Activated CD4-positive, alpha-beta T cell treated with anti-CD3 and anti-CD28 coated beads, Interleukin-2, amount 10 ng/mL, durations not matched to agents 24 days and 14 days (primary cell): ENCODE data around the gene PTGIS. TPM values are rescaled to one million over a fixed set of nuclear protein-coding genes. Genes with fewer than 3 reads are reported as not detected.

Experiments
- DNase-seq: peaks from one replicate; pipeline ENCODE4 v3.0.0; 2022
- H3K27ac Mint-ChIP-seq: one replicate; pipeline ENCODE4 v1.8.0; 2022; ENCODE audit warnings: mild to moderate bottlenecking, mixed read lengths
- H3K27me3 Mint-ChIP-seq: one replicate; pipeline ENCODE4 v1.8.0; 2022; ENCODE audit warnings: mixed read lengths
- H3K36me3 Mint-ChIP-seq: one replicate; pipeline ENCODE4 v1.8.0; 2022; ENCODE audit warnings: low read depth, mild to moderate bottlenecking, mixed read lengths
- H3K4me1 Mint-ChIP-seq: one replicate; pipeline ENCODE4 v1.8.0; 2021; ENCODE audit warnings: mixed read lengths
- H3K4me3 Mint-ChIP-seq: one replicate; pipeline ENCODE4 v1.8.0; 2022; ENCODE audit warnings: mild to moderate bottlenecking, moderate library complexity, mixed read lengths
- H3K9me3 Mint-ChIP-seq: one replicate; pipeline ENCODE4 v1.8.0; 2021; ENCODE audit warnings: mixed read lengths
- intact Hi-C: fragments of 100-400 bp; cut with micrococcal nuclease; formaldehyde crosslinking; loops from one replicate; pipeline ENCODE4 v1.15.1; 2023
- total RNA-seq: library from RNA; stranded (reverse); gene quantifications from 2 replicates; pipeline ENCODE4 v1.2.3, GENCODE V29; 2022

The PTGIS gene
- total RNA-seq, 1 donor from 2014 or later: 51.7 TPM

- Mint-ChIP-seq H3K4me1 (peaks cover 3% of the 10 kb centered on the region), H3K27me3 (peaks cover 16% of the 10 kb centered on the region), H3K36me3 (peaks cover 5% of the 10 kb centered on the region), H3K9me3 (no peaks in the 10 kb centered on the region), H3K4me3 (no peak overlapping the region), H3K27ac (no peak overlapping the region)
- DNase-seq: no peak
- intact Hi-C loops: no loop called here
Measured at GRCh38 chr20:49515586-49515985, 52.4 kb downstream of the PTGIS start.

GRCh38 chr20:49513517-49513916 is 54.4 kb downstream of the PTGIS start:
- Mint-ChIP-seq H3K36me3 (peaks cover 12% of the 10 kb centered on the region), H3K9me3 (no peaks in the 10 kb centered on the region), H3K27me3 (peaks cover 24% of the 10 kb centered on the region), H3K27ac (no peak overlapping the region), H3K4me3 (no peak overlapping the region), H3K4me1 (peaks cover 3% of the 10 kb centered on the region)
- intact Hi-C loops: no loop called here
- DNase-seq: no peak

- no peak overlapping the region for H3K4me3 Mint-ChIP-seq
- H3K36me3 Mint-ChIP-seq: peaks cover 13% of the 10 kb centered on the region
- intact Hi-C loops: no loop called here
- no peak for DNase-seq
- no peaks in the 10 kb centered on the region for H3K9me3 Mint-ChIP-seq
- peaks cover 26% of the 10 kb centered on the region for H3K27me3 Mint-ChIP-seq
- no peak overlapping the region for H3K27ac Mint-ChIP-seq
- H3K4me1 Mint-ChIP-seq: peaks cover 5% of the 10 kb centered on the region
Measured at GRCh38 chr20:49513009-49513408, 54.9 kb downstream of the PTGIS start.

GRCh38 chr20:49511788-49512525 is 56.0 kb downstream of the PTGIS start:
- DNase-seq: no peak
- no peaks in the 10 kb centered on the region for H3K9me3 Mint-ChIP-seq
- no peak overlapping the region for H3K27ac Mint-ChIP-seq
- H3K27me3 Mint-ChIP-seq: peaks cover 33% of the 10 kb centered on the region
- H3K4me3 Mint-ChIP-seq: no peak overlapping the region
- peaks cover 5% of the 10 kb centered on the region for H3K4me1 Mint-ChIP-seq
- H3K36me3 Mint-ChIP-seq: peaks cover 15% of the 10 kb centered on the region
- intact Hi-C loops: no loop called here

- intact Hi-C loops: no loop called here
- peaks cover 36% of the 10 kb centered on the region for H3K27me3 Mint-ChIP-seq
- no peaks in the 10 kb centered on the region for H3K9me3 Mint-ChIP-seq
- peaks cover 15% of the 10 kb centered on the region for H3K36me3 Mint-ChIP-seq
- H3K27ac Mint-ChIP-seq: no peak overlapping the region
- no peak for DNase-seq
- H3K4me3 Mint-ChIP-seq: no peak overlapping the region
- peaks cover 5% of the 10 kb centered on the region for H3K4me1 Mint-ChIP-seq
Measured at GRCh38 chr20:49510562-49511122, 57.3 kb downstream of the PTGIS start.

GRCh38 chr20:49508435-49509199 is 59.3 kb downstream of the PTGIS start:
- Mint-ChIP-seq H3K4me1 (peaks cover 5% of the 10 kb centered on the region), H3K27ac (peak overlapping the region; percentile 69), H3K27me3 (peaks cover 32% of the 10 kb centered on the region), H3K36me3 (peaks cover 15% of the 10 kb centered on the region), H3K4me3 (no peak overlapping the region), H3K9me3 (no peaks in the 10 kb centered on the region)
- intact Hi-C loops: no loop called here
- peak; percentile 65 for DNase-seq

- Mint-ChIP-seq H3K27ac (no peak overlapping the region), H3K4me3 (no peak overlapping the region), H3K36me3 (peaks cover 15% of the 10 kb centered on the region), H3K27me3 (peaks cover 34% of the 10 kb centered on the region), H3K4me1 (peaks cover 5% of the 10 kb centered on the region), H3K9me3 (no peaks in the 10 kb centered on the region)
- intact Hi-C loops: no loop called here
- no peak for DNase-seq
Measured at GRCh38 chr20:49507741-49508434, 60.0 kb downstream of the PTGIS start.

- intact Hi-C loops: no loop called here
- Mint-ChIP-seq H3K36me3 (peaks cover 11% of the 10 kb centered on the region), H3K4me1 (peaks cover 5% of the 10 kb centered on the region), H3K4me3 (no peak overlapping the region), H3K27me3 (peaks cover 33% of the 10 kb centered on the region), H3K9me3 (no peaks in the 10 kb centered on the region), H3K27ac (no peak overlapping the region)
- no peak for DNase-seq
Measured at GRCh38 chr20:49505518-49505917, 62.4 kb downstream of the PTGIS start.

- DNase-seq: no peak
- intact Hi-C loops: no loop called here
- H3K4me3 Mint-ChIP-seq: no peak overlapping the region
- no peaks in the 10 kb centered on the region for H3K4me1 Mint-ChIP-seq
- H3K9me3 Mint-ChIP-seq: no peaks in the 10 kb centered on the region
- H3K27ac Mint-ChIP-seq: no peak overlapping the region
- H3K36me3 Mint-ChIP-seq: peaks cover 3% of the 10 kb centered on the region
- H3K27me3 Mint-ChIP-seq: peaks cover 23% of the 10 kb centered on the region
Measured at GRCh38 chr20:49503176-49503575, 64.8 kb downstream of the PTGIS start.

GRCh38 chr20:49501917-49502316 is 66.0 kb downstream of the PTGIS start:
- Mint-ChIP-seq H3K27ac (no peak overlapping the region), H3K36me3 (no peaks in the 10 kb centered on the region), H3K4me1 (no peaks in the 10 kb centered on the region), H3K27me3 (peaks cover 24% of the 10 kb centered on the region), H3K4me3 (no peak overlapping the region), H3K9me3 (no peaks in the 10 kb centered on the region)
- intact Hi-C loops: no loop called here
- no peak for DNase-seq

- DNase-seq: no peak
- H3K27me3 Mint-ChIP-seq: peaks cover 26% of the 10 kb centered on the region
- no peaks in the 10 kb centered on the region for H3K9me3 Mint-ChIP-seq
- intact Hi-C loops: no loop called here
- H3K4me1 Mint-ChIP-seq: no peaks in the 10 kb centered on the region
- no peak overlapping the region for H3K4me3 Mint-ChIP-seq
- no peak overlapping the region for H3K27ac Mint-ChIP-seq
- no peaks in the 10 kb centered on the region for H3K36me3 Mint-ChIP-seq
Measured at GRCh38 chr20:49497398-49497669, 70.6 kb downstream of the PTGIS start.

- intact Hi-C loops: no loop called here
- no peak overlapping the region for H3K4me3 Mint-ChIP-seq
- H3K4me1 Mint-ChIP-seq: no peaks in the 10 kb centered on the region
- H3K27me3 Mint-ChIP-seq: peaks cover 28% of the 10 kb centered on the region
- DNase-seq: no peak
- H3K27ac Mint-ChIP-seq: no peak overlapping the region
- peaks cover 3% of the 10 kb centered on the region for H3K9me3 Mint-ChIP-seq
- H3K36me3 Mint-ChIP-seq: no peaks in the 10 kb centered on the region
Measured at GRCh38 chr20:49496553-49497397, 71.2 kb downstream of the PTGIS start.

- no peak for DNase-seq
- Mint-ChIP-seq H3K4me1 (no peaks in the 10 kb centered on the region), H3K36me3 (no peaks in the 10 kb centered on the region), H3K9me3 (peaks cover 3% of the 10 kb centered on the region), H3K27me3 (peaks cover 25% of the 10 kb centered on the region), H3K27ac (no peak overlapping the region), H3K4me3 (no peak overlapping the region)
- intact Hi-C loops: no loop called here
Measured at GRCh38 chr20:49496043-49496442, 71.9 kb downstream of the PTGIS start.
